Psoas muscle (tissue), 8 donors: ENCODE results near the gene NPL. TPM values are rescaled to one million over a fixed set of nuclear protein-coding genes. Genes with fewer than 3 reads are reported as not detected.

Experiments used
- ATAC-seq, 4 donors: fragments of 200-7000 bp; cut with Tn5 transposase; one replicate each; pipeline ENCODE4 v1.9.1; 2020; ENCODE audit warnings: moderate library complexity in 3 of 4, mild to moderate bottlenecking in 2 of 4
- DNase-seq, 2 donors: peaks; one replicate each; pipeline ENCODE4 v3.0.0-alpha.2; 2020
- H3K27ac ChIP-seq: fragments of 200-600 bp; one replicate; pipeline ENCODE4 v1.8.0; 2022
- H3K27me3 ChIP-seq, 3 donors: fragments of 200-600 bp in 1 of 3; one replicate each; pipeline versions ENCODE4 v1.6.1 to v1.8.0; 2013 to 2022; ENCODE audit warnings: low read length in 2 of 3, mild to moderate bottlenecking in 2 of 3, moderate library complexity in 1 of 3; ENCODE audit not compliant: insufficient read depth in 3 of 3
- H3K36me3 ChIP-seq, 2 donors: fragments of 200-600 bp in 1 of 2; one replicate each; pipeline versions ENCODE4 v1.6.1 to v1.8.0; 2013 to 2022; ENCODE audit warnings: low read depth in 1 of 2, mild to moderate bottlenecking in 1 of 2, moderate library complexity in 1 of 2; ENCODE audit not compliant: insufficient read depth in 1 of 2
- H3K4me1 ChIP-seq: fragments of 200-600 bp; one replicate; pipeline ENCODE4 v1.8.0; 2022
- H3K4me3 ChIP-seq: fragments of 200-600 bp; one replicate; pipeline ENCODE4 v1.8.0; 2022; ENCODE audit warnings: mild to moderate bottlenecking
- H3K9me3 ChIP-seq: fragments of 200-600 bp; one replicate; pipeline ENCODE4 v1.8.0; 2022
- WGBS, 3 donors: extraction: QIAGEN DNeasy Blood & Tissue Kit; methylation state at CpG; one replicate each; pipeline versions ENCODE4 v1.1.6 to v1.1.7; 2013; 5-methylcytosine and 5-hydroxymethylcytosine counted together
- intact Hi-C, 2 donors: fragments of 100-400 bp; cut with DNase I; formaldehyde crosslinking; loops; one replicate each; pipeline versions ENCODE4 v1.11.0 to v1.14.2; 2022
- long read RNA-seq, 2 donors: library from polyadenylated mRNA; unstranded; transcript quantifications; one replicate each; pipeline ENCODE4 v2.0.0, GENCODE V29; 2021
- polyA plus RNA-seq, 3 donors: library from polyadenylated mRNA; stranded (reverse); fragments of 200-250 nt; gene quantifications; one replicate each; pipeline ENCODE4 v1.2.3, GENCODE V29; 2013
- total RNA-seq, 4 donors: library from RNA; stranded (reverse); fragmentation: NEBNext Ultra II Directional in 2 of 4; extraction: Animal tissue kit (Norgen Biotek cat#: 25700) in 2 of 4; gene quantifications; one replicate each; pipeline versions ENCODE4 v1.2.1 to v1.2.4, GENCODE V29; 2021 to 2023
- TF ChIP-seq, protein P1 (sequence below): fragments of 200-600 bp; IDR thresholded peaks from one replicate; pipeline ENCODE4 v1.8.0; 2022; ENCODE audit warnings: antibody characterized with exemption
- donor health status: healthy with polysubstance abuse.
- donor health status: DM: no; HTN: no; CAD: no; lungs with moderate emphysema.
- donor health status: Bipolar disorder and iron deficiency.
- donor health status: healthy.
- donor health status: DM: yes; HTN: yes; CAD: no.
- donor health status: DM: no; HTN: no; CAD: no.
- donor health status: DM: no; HTN: no; CAD: no.
- donor health status: DM: yes; HTN: yes; CAD: no.

The NPL gene, protein sequence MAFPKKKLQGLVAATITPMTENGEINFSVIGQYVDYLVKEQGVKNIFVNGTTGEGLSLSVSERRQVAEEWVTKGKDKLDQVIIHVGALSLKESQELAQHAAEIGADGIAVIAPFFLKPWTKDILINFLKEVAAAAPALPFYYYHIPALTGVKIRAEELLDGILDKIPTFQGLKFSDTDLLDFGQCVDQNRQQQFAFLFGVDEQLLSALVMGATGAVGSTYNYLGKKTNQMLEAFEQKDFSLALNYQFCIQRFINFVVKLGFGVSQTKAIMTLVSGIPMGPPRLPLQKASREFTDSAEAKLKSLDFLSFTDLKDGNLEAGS
- total RNA-seq: 1 to 10 TPM; 2.9 to 6.7 (median 5.5) TPM
- 1 to 10 TPM; 2.2 to 4.3 (median 2.7) TPM for polyA plus RNA-seq
- long read RNA-seq, donor 1, partial matches to known transcripts: 0 of 4 reads
- long read RNA-seq, donor 1, other reads (novel, unspliced or antisense): 4 of 4 reads
- long read RNA-seq, donor 2, partial matches to known transcripts: 0 of 4 reads
- long read RNA-seq, donor 2, other reads (novel, unspliced or antisense): 4 of 4 reads

DNA sequence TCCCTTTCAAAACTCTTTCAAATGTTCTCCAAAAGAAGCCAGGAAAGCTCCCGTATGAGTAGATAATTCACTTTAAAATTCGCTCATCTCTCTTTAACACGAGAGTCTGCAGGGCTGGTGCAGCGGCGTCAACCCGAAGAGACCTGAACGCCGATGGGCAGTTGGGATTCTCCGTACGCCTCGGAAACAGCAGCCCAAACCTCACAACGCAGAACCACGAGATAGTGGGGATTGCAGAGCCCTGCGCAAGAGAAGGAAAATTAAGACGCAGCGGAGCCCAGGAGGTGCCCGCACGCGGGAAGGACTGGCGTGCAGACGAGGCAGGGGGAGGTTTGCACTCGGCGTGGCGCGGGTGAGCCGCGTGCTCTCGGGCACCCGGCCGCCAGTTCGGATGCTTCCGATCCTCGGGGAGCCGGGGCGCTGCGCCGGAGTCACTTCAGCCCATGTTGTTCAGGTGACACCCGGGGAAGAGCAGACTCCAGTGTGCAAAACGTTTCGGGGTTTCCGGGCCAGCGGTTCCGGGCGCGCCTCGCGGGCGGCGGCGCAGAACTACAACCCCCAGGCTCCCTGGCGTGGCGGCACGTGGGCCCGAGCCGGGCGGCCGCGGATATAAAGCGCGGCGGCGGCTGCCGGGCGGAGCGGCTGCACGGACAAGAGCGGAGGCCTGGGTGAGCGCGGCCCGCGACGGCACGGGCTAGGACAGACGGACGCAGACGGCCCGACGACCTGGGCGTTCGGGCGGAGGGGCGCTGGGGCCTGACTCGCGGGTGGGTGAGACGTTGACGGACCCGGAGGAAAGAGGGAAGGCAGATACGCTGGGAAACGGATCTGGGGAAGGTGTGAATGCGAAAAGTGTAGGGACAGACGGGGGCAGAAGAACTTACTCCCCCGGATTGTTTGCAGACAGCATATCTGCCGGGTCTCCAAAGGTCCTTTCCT, at the start of gene NPL:
NPL (plus strand) TSS at position 636 of the 939 bp plus-strand sequence. CDS start 4,599 bp downstream, outside the sequence.
- WGBS, 3 donors: 1% methylated on average over 85 to 93 of the region's 93 CpGs
- Histone ChIP-seq H3K27ac (peak within 1 kb of the TSS; percentile 83), H3K9me3 (no peaks in the 10 kb centered on the region), H3K4me3 (peak within 1 kb of the TSS; percentile 80), H3K4me1 (peaks cover 5% of the 10 kb centered on the region), H3K36me3 (peaks cover under 1 to 15% of the 10 kb centered on the region in 2 donors), H3K27me3 (no peaks in the 10 kb centered on the region)
- intact Hi-C loops: loop anchor here (5.0 to 10.0 kb wide), 3 partner anchors 342 to 707 kb away; no protein-coding TSS in a partner anchor
- ATAC-seq: peak; percentile 97 to 98 (median 98)
- DNase-seq: peak; percentile 86 to 92
- TF ChIP-seq, protein P1, sequence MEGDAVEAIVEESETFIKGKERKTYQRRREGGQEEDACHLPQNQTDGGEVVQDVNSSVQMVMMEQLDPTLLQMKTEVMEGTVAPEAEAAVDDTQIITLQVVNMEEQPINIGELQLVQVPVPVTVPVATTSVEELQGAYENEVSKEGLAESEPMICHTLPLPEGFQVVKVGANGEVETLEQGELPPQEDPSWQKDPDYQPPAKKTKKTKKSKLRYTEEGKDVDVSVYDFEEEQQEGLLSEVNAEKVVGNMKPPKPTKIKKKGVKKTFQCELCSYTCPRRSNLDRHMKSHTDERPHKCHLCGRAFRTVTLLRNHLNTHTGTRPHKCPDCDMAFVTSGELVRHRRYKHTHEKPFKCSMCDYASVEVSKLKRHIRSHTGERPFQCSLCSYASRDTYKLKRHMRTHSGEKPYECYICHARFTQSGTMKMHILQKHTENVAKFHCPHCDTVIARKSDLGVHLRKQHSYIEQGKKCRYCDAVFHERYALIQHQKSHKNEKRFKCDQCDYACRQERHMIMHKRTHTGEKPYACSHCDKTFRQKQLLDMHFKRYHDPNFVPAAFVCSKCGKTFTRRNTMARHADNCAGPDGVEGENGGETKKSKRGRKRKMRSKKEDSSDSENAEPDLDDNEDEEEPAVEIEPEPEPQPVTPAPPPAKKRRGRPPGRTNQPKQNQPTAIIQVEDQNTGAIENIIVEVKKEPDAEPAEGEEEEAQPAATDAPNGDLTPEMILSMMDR: no peak

DNA sequence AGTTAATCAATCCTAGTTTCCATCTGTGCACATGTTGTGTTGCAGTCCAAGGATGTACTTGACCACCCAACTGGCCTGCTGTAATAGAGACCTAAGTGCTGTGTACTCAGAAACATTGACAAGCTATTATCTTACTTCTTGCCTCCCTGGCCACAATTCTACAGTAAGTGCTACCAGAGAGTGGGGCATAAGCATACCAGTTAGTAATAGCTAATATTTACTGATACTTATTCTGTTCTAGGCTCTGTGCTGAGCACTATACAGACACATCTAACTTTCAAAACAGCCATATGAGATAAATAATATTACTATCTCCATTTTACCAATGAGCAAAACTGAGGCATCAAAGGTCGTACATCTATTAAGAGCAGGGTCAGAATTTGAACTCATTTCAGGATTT, 49.5 kb upstream of the NPL start:
- no peaks in the 10 kb centered on the region for H3K9me3 ChIP-seq
- H3K27me3 ChIP-seq: no peaks in the 10 kb centered on the region
- TF ChIP-seq, protein P1: no peak
- WGBS, 3 donors: 95 to 98% (median 96%) methylated on average over 1 of the region's 1 CpG
- H3K36me3 ChIP-seq: no peaks in the 10 kb centered on the region
- H3K4me3 ChIP-seq: no peak overlapping the region
- intact Hi-C loops: no loop called here
- ATAC-seq: no peak
- H3K4me1 ChIP-seq: no peaks in the 10 kb centered on the region
- no peak for DNase-seq
- H3K27ac ChIP-seq: no peak overlapping the region

DNA sequence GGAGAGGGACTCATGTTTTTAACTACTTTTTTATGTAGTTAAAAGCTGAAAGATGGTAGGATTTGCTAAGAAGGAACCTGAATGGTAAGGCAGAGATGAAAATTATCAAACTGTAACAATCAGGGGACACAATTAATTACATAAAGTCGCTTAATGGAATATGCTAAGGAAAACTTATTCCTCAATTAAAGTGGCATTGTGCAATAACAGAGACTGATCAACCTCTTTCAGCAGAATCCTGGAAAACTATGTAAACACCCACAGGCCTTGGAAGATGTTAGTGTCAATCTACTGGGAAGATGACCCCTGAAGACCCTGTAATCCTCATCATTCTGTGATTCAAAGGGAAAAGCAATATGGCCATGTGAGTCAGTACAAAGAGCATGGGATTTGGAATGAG, 46.8 kb upstream of the NPL start:
- Histone ChIP-seq H3K27ac (no peak overlapping the region), H3K9me3 (no peaks in the 10 kb centered on the region), H3K4me1 (no peaks in the 10 kb centered on the region), H3K36me3 (no peaks in the 10 kb centered on the region), H3K4me3 (no peak overlapping the region), H3K27me3 (no peaks in the 10 kb centered on the region)
- TF ChIP-seq, protein P1: no peak
- no peak for ATAC-seq
- WGBS, 3 donors: 91 to 94% (median 93%) methylated on average over 1 of the region's 1 CpG
- intact Hi-C loops: no loop called here
- DNase-seq: no peak

- DNase-seq (peak; percentile 30 to 52), ATAC-seq (peak; percentile 96 to 97 (median 96))
- WGBS, 3 donors: 31 to 35% (median 32%) methylated on average over 14 of the region's 14 CpGs
- Histone ChIP-seq H3K9me3 (no peaks in the 10 kb centered on the region), H3K27me3 (no peaks in the 10 kb centered on the region), H3K4me1 (peaks cover 7% of the 10 kb centered on the region), H3K36me3 (no peaks in the 10 kb centered on the region), H3K4me3 (no peak overlapping the region), H3K27ac (peak overlapping the region; percentile 47)
- intact Hi-C loops: no loop called here
- TF ChIP-seq, protein P1: no peak
These were observed 37.2 kb upstream of the NPL start for GRCh38 chr1:182752077-182752988.
